Uterus (tissue), 4 donors: ENCODE measurements around the gene ARRDC5. TPM values are rescaled to one million over a fixed set of nuclear protein-coding genes. Genes with fewer than 3 reads are reported as not detected.

Experiments
- DNase-seq, 2 donors: peaks; one replicate each; pipeline ENCODE4 v3.0.0-alpha.2; 2019 to 2020
- H3K27ac ChIP-seq, 2 donors: fragments of 200-600 bp; sonication (generic); 1 replicate in 1 of 2; 2 replicates in 1 of 2; pipeline ENCODE4 v1.5.1; 2016 to 2018
- H3K27me3 ChIP-seq, 2 donors: fragments of 200-600 bp; sonication (generic); one replicate each; pipeline ENCODE4 v1.5.1; 2018 to 2019; ENCODE audit warnings: control low read depth in 1 of 2
- H3K36me3 ChIP-seq, 2 donors: fragments of 200-600 bp; sonication (generic); one replicate each; pipeline ENCODE4 v1.5.1; 2019; ENCODE audit warnings: control low read depth in 1 of 2
- H3K4me1 ChIP-seq, 2 donors: fragments of 200-600 bp; sonication (generic); one replicate each; pipeline ENCODE4 v1.5.1; 2018 to 2019; ENCODE audit warnings: control low read depth in 1 of 2
- H3K4me3 ChIP-seq, 2 donors: fragments of 200-600 bp; sonication (generic); 1 replicate in 1 of 2; 2 replicates in 1 of 2; pipeline ENCODE4 v1.5.1; 2018 to 2019; ENCODE audit warnings: mild to moderate bottlenecking in 1 of 2
- H3K9me3 ChIP-seq, 2 donors: fragments of 200-600 bp; sonication (generic); one replicate each; pipeline ENCODE4 v1.5.1; 2019; ENCODE audit warnings: control low read depth in 1 of 2
- CTCF ChIP-seq, 4 experiments: fragments of 200-600 bp in 2 of 4; fragments of 450-650 bp in 2 of 4; sonication (generic) in 2 of 4; IDR thresholded peaks; one replicate each; pipeline ENCODE4 v1.5.1; 2016 to 2019; ENCODE audit warnings: antibody characterized with exemption in 4 of 4, mild to moderate bottlenecking in 2 of 4, moderate library complexity in 1 of 4
- POLR2A ChIP-seq, 2 donors: fragments of 450-650 bp; IDR thresholded peaks; one replicate each; pipeline ENCODE4 v1.6.1; 2016; ENCODE audit warnings: antibody characterized with exemption in 2 of 2, mild to moderate bottlenecking in 1 of 2, moderate library complexity in 1 of 2
- intact Hi-C: fragments of 100-400 bp; cut with DNase I; formaldehyde crosslinking; loops from one replicate; pipeline ENCODE4 v1.15.1; 2023; ENCODE audit warnings: low total_unique reads
- total RNA-seq, 4 donors: library from RNA; depleted of rRNA in 3 of 4; stranded (reverse); fragments of >200 nt in 3 of 4; gene quantifications; one replicate each; pipeline versions ENCODE4 v1.1.0 to v1.2.4, GENCODE V29; 2014 to 2023
- donor health status: DM: yes; HTN: yes; CAD: no.

ARRDC5 gene
- total RNA-seq, 4 donors from 2014 or later: 0.26 to 0.70 TPM; not detected in 2

DNA sequence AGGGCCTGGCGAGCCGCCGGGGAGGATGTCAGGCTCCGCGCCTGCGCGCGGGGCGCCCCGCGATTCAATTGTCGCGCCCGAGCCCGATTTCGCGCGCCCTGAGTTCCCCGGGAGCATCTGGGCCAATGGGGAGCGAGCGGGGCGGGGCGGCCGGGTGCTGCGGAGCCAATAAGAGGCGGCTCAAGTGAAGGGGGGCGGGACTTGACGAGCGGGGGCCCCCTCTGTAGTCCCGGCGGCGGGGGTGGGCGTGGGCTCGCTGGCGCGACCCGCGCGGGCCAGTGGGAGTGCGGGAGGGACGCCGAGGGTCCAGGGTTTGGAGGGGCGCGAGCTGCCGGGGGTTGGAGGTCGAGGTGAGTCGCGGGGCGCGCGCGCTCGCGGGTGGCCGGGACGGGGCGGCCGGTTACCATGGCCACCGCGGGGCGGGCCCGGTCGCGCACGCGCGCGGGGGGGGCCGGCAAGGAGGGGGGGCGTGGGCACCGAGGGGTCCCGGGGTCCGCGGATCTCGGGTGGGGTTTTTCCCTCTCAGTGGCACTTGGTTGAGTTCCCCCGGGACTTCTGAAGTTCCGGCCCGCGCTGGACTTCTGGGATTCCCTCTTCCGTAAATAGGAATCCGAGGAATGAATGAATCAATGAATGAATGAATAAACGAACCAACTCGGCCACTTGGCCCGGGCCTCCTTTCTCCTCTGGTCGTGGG, 7.3 kb upstream of the ARRDC5 start:
- Histone ChIP-seq H3K27ac (no peak overlapping the region), H3K4me1 (peaks cover 4 to 23% of the 10 kb centered on the region in 2 donors), H3K36me3 (no peaks in the 10 kb centered on the region), H3K4me3 (peak overlapping the region; percentile 19 to 69), H3K27me3 (peaks cover 0 to 4% of the 10 kb centered on the region in 2 donors), H3K9me3 (no peaks in the 10 kb centered on the region)
- intact Hi-C loops: loop anchor here (2.0 kb wide), 1 partner anchor 39 kb away; no protein-coding TSS in a partner anchor
- TF ChIP-seq POLR2A (IDR thresholded peaks at IDR 0.05) (no peak), CTCF (IDR thresholded peaks at IDR 0.05) (no peak)
- peak; percentile 86 for DNase-seq

- H3K27me3 ChIP-seq: peaks cover 0 to 4% of the 10 kb centered on the region in 2 donors
- intact Hi-C loops: no loop called here
- no peak within 1 kb of the TSS for H3K27ac ChIP-seq
- H3K9me3 ChIP-seq: no peaks in the 10 kb centered on the region
- TF ChIP-seq CTCF (IDR thresholded peaks at IDR 0.05) (no peak), POLR2A (IDR thresholded peaks at IDR 0.05) (no peak)
- peak within 1 kb of the TSS; percentile 19 to 69 for H3K4me3 ChIP-seq
- peaks cover 4 to 23% of the 10 kb centered on the region in 2 donors for H3K4me1 ChIP-seq
- no peak for DNase-seq
- no peaks in the 10 kb centered on the region for H3K36me3 ChIP-seq
Observed at GRCh38 chr19:4909156-4909896, 6.6 kb upstream of the ARRDC5 start, which contains the start of gene UHRF1. Gene UHRF1 (plus strand): TSS chr19:4909501. CDS start chr19:4910886, 1,385 bp downstream.

DNA sequence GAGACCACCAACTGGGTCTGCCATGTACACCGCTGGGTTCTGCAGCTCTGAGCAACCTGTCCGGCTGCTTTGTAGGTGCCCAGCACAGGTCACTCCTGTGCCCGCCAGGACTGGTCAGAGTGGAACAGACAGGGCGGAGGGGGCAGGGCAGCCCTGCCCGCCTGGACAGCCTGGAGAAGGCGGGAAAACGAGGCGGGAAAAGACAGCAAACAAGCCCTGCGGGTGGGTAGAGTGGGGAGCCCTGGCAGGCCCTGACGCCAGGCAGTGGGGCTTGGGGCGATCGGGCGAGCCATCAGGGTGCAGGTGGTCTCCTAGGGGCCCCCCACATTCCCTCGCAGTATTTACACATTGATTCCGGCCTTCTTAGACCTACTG, 6.1 kb upstream of the ARRDC5 start:
- TF ChIP-seq POLR2A (IDR thresholded peaks at IDR 0.05): no peak
- no peak for TF ChIP-seq CTCF (IDR thresholded peaks at IDR 0.05)
- Histone ChIP-seq H3K4me1 (peaks cover 4 to 23% of the 10 kb centered on the region in 2 donors), H3K9me3 (no peaks in the 10 kb centered on the region), H3K4me3 (no peak overlapping the region), H3K36me3 (no peaks in the 10 kb centered on the region), H3K27me3 (peaks cover 0 to 4% of the 10 kb centered on the region in 2 donors), H3K27ac (no peak overlapping the region)
- intact Hi-C loops: no loop called here
- DNase-seq: no peak

DNA sequence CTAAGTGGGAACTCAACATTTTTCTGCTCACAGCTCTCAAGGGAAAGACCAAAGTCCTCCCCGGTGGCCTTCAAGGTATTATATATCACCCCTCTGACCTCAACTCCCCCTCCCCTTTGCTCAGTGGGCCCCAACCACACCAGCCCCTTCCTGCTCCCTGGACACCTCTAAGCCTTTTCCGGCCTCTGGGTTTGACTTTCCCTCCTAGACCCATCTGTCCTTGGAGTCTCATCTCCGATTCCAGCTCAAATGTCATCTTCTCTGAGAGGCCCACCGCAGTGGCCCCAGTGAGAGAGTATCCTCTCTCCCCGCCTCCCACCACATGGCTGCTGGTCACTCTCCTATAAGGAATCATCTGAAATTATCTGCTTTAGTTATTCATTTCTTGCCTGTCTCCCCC, 5.7 kb upstream of the ARRDC5 start:
- DNase-seq: no peak
- Histone ChIP-seq H3K27ac (no peak overlapping the region), H3K27me3 (peaks cover 0 to 4% of the 10 kb centered on the region in 2 donors), H3K36me3 (no peaks in the 10 kb centered on the region), H3K4me3 (no peak overlapping the region), H3K4me1 (peaks cover 4 to 23% of the 10 kb centered on the region in 2 donors), H3K9me3 (no peaks in the 10 kb centered on the region)
- no peak for TF ChIP-seq POLR2A (IDR thresholded peaks at IDR 0.05)
- intact Hi-C loops: no loop called here

- intact Hi-C loops: no loop called here
- peaks cover 0 to 4% of the 10 kb centered on the region in 2 donors for H3K27me3 ChIP-seq
- no peak for DNase-seq
- peaks cover 4 to 22% of the 10 kb centered on the region in 2 donors for H3K4me1 ChIP-seq
- no peak overlapping the region for H3K4me3 ChIP-seq
- H3K27ac ChIP-seq: no peak overlapping the region
- TF ChIP-seq POLR2A (IDR thresholded peaks at IDR 0.05) (no peak), CTCF (IDR thresholded peaks at IDR 0.05) (no peak)
- H3K9me3 ChIP-seq: no peaks in the 10 kb centered on the region
- H3K36me3 ChIP-seq: no peaks in the 10 kb centered on the region
Observed at GRCh38 chr19:4906963-4907362, 4.3 kb upstream of the ARRDC5 start.
